GM12892 (cell line): ENCODE measurements around the gene GSTM4.
"Not testable (repeated sequence)": the region's sequence is repeated elsewhere in the genome, so short reads cannot be mapped to it uniquely, and the experiment has no call there.

Source experiments
- POLR2A ChIP-seq: IDR thresholded peaks from 2 replicates; pipeline ENCODE4 v1.6.1; 2011; ENCODE audit warnings: low read depth, low read length, control low read depth
- POLR2AphosphoS5 ChIP-seq: IDR thresholded peaks from 2 replicates; pipeline ENCODE4 v1.6.1; 2011; ENCODE audit warnings: low read depth, low read length, control low read depth

DNA sequence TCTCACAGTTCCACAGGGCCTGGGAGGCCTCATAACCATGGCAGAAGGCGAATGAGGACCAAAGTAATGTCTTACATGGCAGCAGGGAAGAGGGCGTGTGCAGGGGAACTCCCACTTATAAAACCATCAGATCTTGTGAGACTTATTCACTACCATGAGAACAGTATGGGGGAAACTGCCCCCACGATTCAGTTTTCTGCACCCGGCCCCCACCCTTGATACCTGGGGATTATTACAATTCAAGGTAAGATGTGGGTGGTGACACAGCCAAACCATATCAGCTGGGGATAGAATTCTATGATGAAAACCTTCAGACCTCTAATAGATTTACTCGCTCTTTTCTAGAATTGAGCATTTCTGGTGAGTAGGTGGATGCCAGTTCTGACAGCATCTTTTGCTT lies 38.5 kb downstream of the GSTM4 start:
- TF ChIP-seq POLR2AphosphoS5, POLR2A: not testable (repeated sequence)
